NCI-H524 (cell line): ENCODE results near the gene ITLN1.
"Not testable (repeated sequence)": the region's sequence is repeated elsewhere in the genome, so short reads cannot be mapped to it uniquely, and the experiment has no call there.

Source experiments
- DNase-seq, 2 experiments: peaks; one replicate each; lab custom pipeline; 2025; lab: John Stamatoyannopoulos, UW

ITLN1 gene

DNA sequence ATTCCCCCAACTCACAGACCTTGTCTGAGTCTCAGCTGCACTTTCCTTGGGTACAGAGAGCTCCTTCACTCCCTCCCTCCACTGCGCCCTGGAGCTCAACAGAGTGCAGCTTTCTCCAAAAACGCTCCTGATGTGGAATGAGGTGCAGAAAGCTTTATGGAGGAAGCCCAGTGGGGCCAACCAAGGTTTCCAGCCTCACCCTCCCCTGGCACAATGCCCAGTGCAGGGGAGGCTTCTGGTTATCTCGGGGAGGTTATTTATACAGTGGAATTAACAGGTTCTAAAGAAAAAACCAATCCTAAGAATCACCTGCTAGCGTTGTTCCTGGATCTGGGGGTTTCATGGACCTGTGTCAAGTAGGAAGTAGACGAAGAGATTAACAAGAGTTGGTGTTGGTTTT is at the start of gene ITLN1:
Gene ITLN1, minus strand, starts transcription at position 139 of the 400 bp plus-strand sequence. CDS start 303 bp downstream, outside the sequence.
- no peak for DNase-seq

- DNase-seq: not testable (repeated sequence)
Measured at GRCh38 chr1:160933305-160933704, 48.3 kb upstream of the ITLN1 start.

GRCh38 chr1:160925652-160926244 is 40.8 kb upstream of the ITLN1 start:
- no peak for DNase-seq

DNA sequence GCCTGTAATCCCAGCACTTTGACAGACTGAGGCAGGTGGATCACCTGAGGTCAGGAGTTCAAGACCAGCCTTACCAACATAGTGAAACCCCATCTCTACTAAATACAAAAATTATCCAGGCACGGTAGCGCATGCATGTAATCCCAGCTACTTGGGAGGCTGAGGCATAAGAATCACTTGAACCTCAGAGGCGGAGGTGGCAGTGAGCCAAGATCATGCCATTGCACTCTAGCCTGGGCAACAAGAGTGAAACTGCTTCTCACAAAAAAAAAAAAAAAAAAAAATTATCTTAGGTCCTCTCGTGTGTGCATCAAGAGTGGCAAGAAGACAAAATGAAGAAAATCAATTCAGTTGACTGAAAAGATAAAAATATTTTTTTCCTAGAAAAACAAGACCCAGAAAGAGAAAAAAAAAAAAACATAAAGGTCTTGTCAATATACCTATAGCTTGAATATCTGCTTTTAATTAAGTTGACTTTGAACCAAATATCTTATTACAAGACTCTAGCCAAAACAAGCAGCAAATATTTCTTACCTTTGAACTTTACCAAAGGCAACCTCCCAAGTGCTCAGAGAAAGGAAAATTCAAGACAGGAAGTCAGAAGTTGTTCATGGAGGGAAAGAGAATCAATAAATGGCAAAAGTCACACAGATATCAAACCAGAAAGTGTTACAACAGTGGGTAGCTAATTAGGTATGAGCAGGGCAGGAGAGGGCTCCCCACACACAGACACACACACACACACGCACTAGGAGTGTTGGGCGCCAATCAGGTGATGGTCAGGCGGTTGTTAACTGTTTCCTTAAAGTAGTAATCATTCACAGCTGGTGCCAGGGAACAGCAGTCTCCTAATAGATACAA is 40.0 kb upstream of the ITLN1 start:
- DNase-seq: no peak

- DNase-seq: no peak
Measured at GRCh38 chr1:160916666-160917065, 31.7 kb upstream of the ITLN1 start.

DNA sequence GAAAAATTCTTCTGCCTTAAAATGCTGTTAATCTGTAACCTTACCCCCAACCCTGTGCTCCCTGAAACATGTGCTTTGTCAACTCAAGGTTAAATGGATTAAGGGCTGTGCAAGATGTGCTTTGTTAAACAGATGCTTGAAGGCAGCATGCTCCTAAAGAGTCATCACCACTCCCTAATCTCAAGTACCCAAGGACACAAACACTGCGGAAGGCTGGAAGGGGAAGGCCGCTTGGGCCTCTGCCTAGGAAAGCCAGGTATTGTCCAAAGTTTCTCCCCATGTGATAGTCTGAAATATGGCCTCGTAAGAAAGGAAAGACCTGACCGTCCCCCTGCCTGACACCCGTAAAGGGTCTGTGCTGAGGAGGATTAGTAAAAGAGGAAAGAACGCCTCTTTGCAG is 28.2 kb upstream of the ITLN1 start:
- DNase-seq: peak in 1 of 2 experiments; percentile 64

GRCh38 chr1:160911925-160912324 is 26.9 kb upstream of the ITLN1 start:
- no peak for DNase-seq

GRCh38 chr1:160911441-160911840 is 26.5 kb upstream of the ITLN1 start:
- no peak for DNase-seq

DNA sequence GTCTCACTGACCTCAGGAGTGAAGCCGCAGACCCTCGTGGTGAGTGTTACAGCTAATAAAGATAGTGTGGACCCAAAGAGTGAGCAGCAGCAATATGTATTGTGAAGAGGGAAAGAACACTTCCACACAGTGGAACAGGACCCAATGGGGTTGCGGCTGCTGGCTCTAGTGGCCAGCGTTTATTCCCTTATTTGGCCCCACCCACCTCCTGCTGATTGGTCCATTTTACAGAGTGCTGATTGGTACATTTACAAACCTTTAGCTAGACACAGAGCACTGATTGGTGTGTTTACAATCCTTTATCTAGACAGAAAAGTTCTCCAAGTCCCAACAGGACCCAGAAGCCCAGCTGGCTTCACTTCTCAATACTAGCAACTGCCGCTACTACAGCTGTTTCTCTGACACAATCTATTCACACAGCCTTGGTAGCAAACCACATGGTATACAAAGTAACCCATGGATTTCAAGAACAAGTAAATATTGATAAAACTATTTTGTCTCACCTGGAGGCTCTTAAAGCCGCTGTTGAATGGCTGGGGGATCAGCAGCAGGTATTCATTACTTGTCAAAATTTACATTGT is 25.3 kb upstream of the ITLN1 start:
- no peak for DNase-seq

GRCh38 chr1:160907976-160908375 is 23.0 kb upstream of the ITLN1 start:
- DNase-seq: no peak

DNA sequence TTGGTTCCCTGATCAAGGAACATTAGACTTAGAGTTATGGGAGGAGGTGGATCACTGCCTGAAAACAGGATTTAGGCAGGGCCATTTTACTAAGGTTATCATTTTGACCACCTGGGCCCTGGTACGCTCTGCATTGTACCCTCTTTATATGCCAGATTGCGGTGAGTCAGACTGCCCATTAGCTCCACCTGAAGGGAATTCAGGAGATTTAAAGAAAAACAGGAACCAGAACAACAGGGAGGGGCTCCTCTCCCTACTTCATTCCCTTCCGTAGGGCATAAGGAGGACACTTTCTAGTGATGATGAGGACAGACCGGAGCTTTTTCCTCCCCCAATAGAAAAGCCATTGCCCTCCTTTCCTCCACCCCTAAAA is 20.6 kb upstream of the ITLN1 start:
- no peak for DNase-seq

DNA sequence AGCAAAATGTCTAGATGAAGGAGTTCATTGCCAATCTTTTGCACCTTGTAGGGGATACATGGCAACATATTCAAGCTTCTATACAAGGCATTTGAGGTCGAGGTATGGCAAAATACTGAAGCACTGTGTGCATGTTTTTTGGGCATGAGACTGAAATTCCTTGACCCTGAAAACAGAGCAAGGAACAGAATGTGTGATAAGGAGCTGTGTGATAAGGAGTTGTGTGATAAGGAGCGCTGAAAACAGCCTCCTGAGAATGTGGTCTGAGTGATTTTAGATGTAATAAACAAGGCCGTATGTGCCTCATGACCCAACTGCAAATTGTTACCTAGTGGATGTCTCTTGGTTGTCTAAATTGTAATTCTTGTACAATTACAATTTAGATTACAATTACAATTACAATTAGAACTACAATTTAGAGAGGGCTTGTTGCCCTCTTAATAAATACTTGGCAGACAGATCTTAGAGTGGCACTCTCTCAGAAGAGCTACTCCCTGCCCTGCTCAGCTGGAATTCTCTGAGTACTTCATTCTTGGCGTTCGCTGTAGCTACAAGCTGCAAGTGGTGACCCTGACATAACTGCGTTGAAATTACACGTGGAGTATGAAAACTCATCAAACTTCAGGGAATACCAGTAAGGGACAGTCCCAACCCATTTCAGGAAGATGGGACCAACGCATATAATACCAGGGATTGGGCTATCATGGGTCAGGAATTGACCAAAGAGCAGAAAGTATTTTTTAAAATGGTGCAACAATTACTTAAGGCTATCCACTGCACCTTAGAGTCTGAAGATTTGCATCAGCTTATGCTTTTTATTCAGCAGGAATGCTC is 20.0 kb upstream of the ITLN1 start:
- DNase-seq: no peak

DNA sequence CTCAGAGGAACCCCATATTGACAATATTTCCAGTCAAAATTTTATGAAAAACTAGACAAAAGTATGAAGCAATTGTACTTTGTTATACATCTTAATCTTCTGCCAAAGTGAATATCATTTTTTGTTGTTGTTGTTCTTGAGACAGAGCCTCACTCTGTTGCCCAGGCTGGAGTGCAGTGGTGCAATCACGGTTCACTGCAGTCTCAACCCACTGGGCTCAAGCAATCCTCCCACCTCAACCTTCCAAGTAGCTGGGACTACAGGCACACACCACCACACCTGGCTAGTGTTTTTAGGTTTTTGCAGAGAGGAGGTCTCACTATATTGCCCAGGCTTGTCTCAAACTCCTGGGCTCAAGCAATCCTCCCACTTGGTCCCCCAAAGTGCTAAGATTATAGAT is 17.3 kb upstream of the ITLN1 start:
- DNase-seq: not testable (repeated sequence)

DNA sequence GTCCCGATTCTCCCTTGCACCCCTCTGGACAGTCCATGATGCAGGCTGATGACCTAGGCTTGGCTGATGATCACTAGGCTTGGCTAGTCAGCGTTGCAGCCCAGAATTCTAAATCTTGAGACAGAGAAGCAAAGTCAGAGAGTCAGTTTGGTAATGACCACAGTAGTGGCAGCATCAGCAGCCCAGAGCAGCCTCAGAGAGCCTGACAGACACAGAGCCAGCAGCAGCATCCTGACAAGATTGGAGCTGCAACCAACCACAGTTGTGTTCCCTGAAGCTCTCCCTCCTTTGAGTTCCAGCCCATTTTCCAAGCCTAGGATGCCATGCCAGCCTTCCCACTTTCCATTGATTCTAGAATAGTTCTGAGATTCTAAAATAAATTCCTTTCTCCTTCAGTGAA is 16.8 kb upstream of the ITLN1 start:
- DNase-seq: no peak

GRCh38 chr1:160900683-160901082 is 15.7 kb upstream of the ITLN1 start:
- DNase-seq: not testable (repeated sequence)

GRCh38 chr1:160894368-160895135 is 9.6 kb upstream of the ITLN1 start:
- not testable (repeated sequence) for DNase-seq

GRCh38 chr1:160891474-160891873 is 6.5 kb upstream of the ITLN1 start:
- no peak for DNase-seq

GRCh38 chr1:160888926-160889325 is 3.9 kb upstream of the ITLN1 start:
- no peak for DNase-seq

GRCh38 chr1:160887071-160887470 is 2.1 kb upstream of the ITLN1 start:
- no peak for DNase-seq

DNA sequence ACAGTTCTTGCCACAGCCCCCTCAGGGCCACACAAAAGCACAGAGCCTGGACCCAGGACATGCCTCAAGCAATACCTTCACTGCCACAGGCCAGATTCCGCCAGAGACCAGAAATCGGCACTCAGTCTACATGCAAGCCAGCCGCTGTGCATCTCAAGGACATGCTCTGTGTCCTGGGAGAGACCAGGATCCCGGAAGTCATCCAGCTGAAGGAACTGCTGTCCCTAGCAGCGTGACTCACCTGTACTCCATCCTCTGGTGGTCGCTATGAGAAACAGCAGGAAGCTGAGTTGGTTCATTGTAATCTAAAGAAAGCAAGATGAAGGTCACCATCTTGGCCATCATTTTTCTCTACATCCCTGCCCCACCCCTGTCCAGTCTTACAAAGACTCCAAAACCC is 401 bp downstream of the ITLN1 start:
- DNase-seq: no peak
